GM19023 (cell line): ENCODE results near the gene RDX.
"Not testable (repeated sequence)": the region's sequence is repeated elsewhere in the genome, so short reads cannot be mapped to it uniquely, and the experiment has no call there.

ENCODE experiments used
- ATAC-seq: cut with Tn5 transposase; IDR thresholded peaks from one replicate; pipeline ENCODE4 v1.9.1; 2021; ENCODE audit warnings: mild to moderate bottlenecking, moderate library complexity; ENCODE audit not compliant: unreplicated experiment

The RDX gene

GRCh38 chr11:110280595-110280994 lies 15.8 kb downstream of the RDX start:
- not testable (repeated sequence) for ATAC-seq

- no peak for ATAC-seq
Measured at GRCh38 chr11:110279881-110280280, 16.5 kb downstream of the RDX start.

- no peak for ATAC-seq
Measured at GRCh38 chr11:110272919-110273318, 23.5 kb downstream of the RDX start.

- ATAC-seq = no peak
Measured at GRCh38 chr11:110269996-110270395, 26.4 kb downstream of the RDX start.

- no peak for ATAC-seq
Measured at GRCh38 chr11:110268441-110268840, 28.0 kb downstream of the RDX start.

GRCh38 chr11:110262072-110262403 lies 34.4 kb downstream of the RDX start:
- ATAC-seq = no peak

GRCh38 chr11:110261195-110262071 lies 35.0 kb downstream of the RDX start:
- ATAC-seq = no peak

GRCh38 chr11:110253525-110253924 lies 42.9 kb downstream of the RDX start:
- no peak for ATAC-seq

- ATAC-seq = no peak
Measured at GRCh38 chr11:110251836-110252235, 44.6 kb downstream of the RDX start.

- ATAC-seq = no peak
Measured at GRCh38 chr11:110250168-110250567, 46.2 kb downstream of the RDX start.

GRCh38 chr11:110249766-110250165 lies 46.6 kb downstream of the RDX start:
- ATAC-seq = no peak

GRCh38 chr11:110249066-110249465 lies 47.3 kb downstream of the RDX start:
- no peak for ATAC-seq

- ATAC-seq = no peak
Measured at GRCh38 chr11:110243791-110244190, 52.6 kb downstream of the RDX start.

GRCh38 chr11:110242746-110243145 lies 53.7 kb downstream of the RDX start:
- ATAC-seq = no peak

GRCh38 chr11:110242188-110242587 lies 54.2 kb downstream of the RDX start:
- no peak for ATAC-seq

GRCh38 chr11:110235966-110236365 lies 60.4 kb downstream of the RDX start:
- no peak for ATAC-seq

GRCh38 chr11:110230377-110230776 lies 66.0 kb downstream of the RDX start:
- no peak for ATAC-seq

- ATAC-seq = no peak
Measured at GRCh38 chr11:110219006-110219785, 77.2 kb downstream of the RDX start.

GRCh38 chr11:110217936-110218335 lies 78.5 kb downstream of the RDX start:
- no peak for ATAC-seq

- no peak for ATAC-seq
Measured at GRCh38 chr11:110217223-110217877, 79.1 kb downstream of the RDX start.

- not testable (repeated sequence) for ATAC-seq
Measured at GRCh38 chr11:110209313-110209694, 87.1 kb downstream of the RDX start.
